HEK293 (cell line): ENCODE data around the gene CR2.

Experiments
- CTCF ChIP-seq: fragments of 450-650 bp; formaldehyde crosslinking; IDR thresholded peaks from 2 replicates; pipeline ENCODE4 v1.5.1; 2016; ENCODE audit warnings: missing biosample characterization, missing genetic modification characterization
- TSHZ1 ChIP-seq: fragments of 450-650 bp; formaldehyde crosslinking; IDR thresholded peaks from 2 replicates; pipeline ENCODE4 v1.5.1; 2016; ENCODE audit warnings: missing biosample characterization, missing genetic modification characterization, borderline replicate concordance
- ZFP69B ChIP-seq: fragments of 450-650 bp; formaldehyde crosslinking; IDR thresholded peaks from 2 replicates; pipeline ENCODE4 v1.5.1; 2016; ENCODE audit warnings: missing biosample characterization, missing genetic modification characterization
- ZNF121 ChIP-seq: fragments of 450-650 bp; formaldehyde crosslinking; IDR thresholded peaks from 2 replicates; pipeline ENCODE4 v1.5.1; 2016; ENCODE audit warnings: missing biosample characterization, missing genetic modification characterization
- ZNF324 ChIP-seq: fragments of 450-650 bp; formaldehyde crosslinking; IDR thresholded peaks from 2 replicates; pipeline ENCODE4 v1.5.1; 2016; ENCODE audit warnings: missing biosample characterization, missing genetic modification characterization

GRCh38 chr1:207501071-207501470 is 46.9 kb downstream of the CR2 start:
- TF ChIP-seq CTCF (tag by site-specific recombination) = no peak
- TF ChIP-seq ZFP69B (tag by site-specific recombination) = no peak
- TF ChIP-seq ZNF121 (tag by site-specific recombination) = no peak
- TF ChIP-seq ZNF324 (tag by site-specific recombination) = no peak
- TF ChIP-seq TSHZ1 (tag by site-specific recombination) = no peak
